HG03571 (cell line): ENCODE results near the gene IRF9.
A peak's percentile ranks its signal among the peaks of the same experiment; 100 is the strongest.

Experiments used
- ATAC-seq: cut with Tn5 transposase; IDR thresholded peaks from one replicate; pipeline ENCODE4 v1.9.1; 2021; ENCODE audit not compliant: unreplicated experiment

Gene IRF9

GRCh38 chr14:24212924-24213865 lies 52.1 kb downstream of the IRF9 start, which contains the start of gene CHMP4A:
TSS of gene CHMP4A (minus strand) at chr14:24213488. CDS start at chr14:24213439, 49 bp downstream.
- ATAC-seq, result peak; percentile 73

GRCh38 chr14:24213866-24214662 lies 53.0 kb downstream of the IRF9 start:
- ATAC-seq, result no peak

DNA sequence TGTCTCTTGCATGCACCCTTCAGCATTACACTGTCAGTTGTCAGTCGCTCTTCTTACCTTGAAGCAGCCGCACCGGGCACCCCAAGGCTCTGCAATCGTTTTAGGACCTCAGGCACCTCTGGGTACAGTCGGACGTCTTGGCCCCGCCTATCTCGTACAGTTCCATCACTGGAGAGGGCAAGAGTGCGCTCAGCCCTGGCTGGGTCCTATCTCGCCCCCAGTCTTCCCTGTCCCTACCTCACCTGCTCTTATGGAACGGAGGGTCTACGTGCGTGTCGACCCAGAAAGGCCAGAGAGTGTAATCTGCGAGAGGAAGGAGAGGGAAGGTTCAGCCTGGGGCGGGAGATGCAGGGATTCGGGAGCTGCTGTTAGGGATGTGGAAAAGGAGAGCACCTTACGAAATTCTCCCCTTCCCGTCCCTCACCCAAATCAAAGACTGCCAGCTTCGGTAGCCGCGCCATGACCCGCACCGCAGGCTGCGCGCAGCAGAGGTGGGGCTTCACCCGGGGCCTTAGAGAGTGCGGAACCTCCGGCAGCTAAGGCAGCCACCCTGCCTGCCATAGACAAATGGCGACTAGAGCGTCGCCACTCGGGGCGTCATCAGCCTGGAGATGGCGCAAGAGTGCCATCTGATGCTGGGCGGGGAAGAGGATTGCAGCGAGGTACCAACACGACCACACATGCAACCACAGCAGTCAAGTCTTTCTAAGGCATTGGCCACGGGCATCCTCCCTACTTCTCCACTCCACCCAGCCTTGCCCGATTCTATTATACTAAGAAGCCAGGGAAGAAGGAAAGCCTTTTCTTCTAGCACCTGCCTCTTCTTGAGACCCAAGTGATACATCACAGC lies 54.7 kb downstream of the IRF9 start, which contains the start of gene MDP1:
TSS of gene MDP1 (minus strand) at position 572 of the 850 bp plus-strand sequence. CDS start at position 461, 111 bp downstream.
- peak; percentile 56 for ATAC-seq
